OCI-LY7 (cell line): ENCODE measurements around the gene PLXNA4.

Experiments used
- CTCF ChIP-seq: fragments of 200-600 bp; sonication (generic); conservative IDR thresholded peaks from 2 replicates; pipeline ENCODE4 v1.5.1; 2014; ENCODE audit warnings: mild to moderate bottlenecking, antibody characterized with exemption, low read length, moderate library complexity, mixed read lengths
- EZH2phosphoT487 ChIP-seq: fragments of 200-600 bp; sonication (generic); IDR thresholded peaks from 2 replicates; pipeline ENCODE4 v1.6.1; 2018; ENCODE audit warnings: low read depth, borderline replicate concordance, mild to moderate bottlenecking, mixed run types, antibody characterized with exemption, low read length, moderate library complexity, mixed read lengths

GRCh38 chr7:132142006-132142405, 434.3 kb downstream of the PLXNA4 start:
- TF ChIP-seq CTCF: no peak
- TF ChIP-seq EZH2phosphoT487: no peak
